Hepatocyte (in vitro differentiated cells): ENCODE results near the gene UROC1. TPM values are rescaled to one million over a fixed set of nuclear protein-coding genes. Genes with fewer than 3 reads are reported as not detected.

Experiments
- DNase-seq: peaks from one replicate; pipeline ENCODE4 v3.0.0-alpha.2; 2016; ENCODE audit warnings: low spot score
- H2AFZ ChIP-seq: fragments of 200-600 bp; sonication (generic); 2 replicates; pipeline ENCODE4 v1.6.0; 2016; ENCODE audit warnings: antibody characterized with exemption, mild to moderate bottlenecking
- H3K27ac ChIP-seq: fragments of 200-600 bp; sonication (generic); 2 replicates; pipeline ENCODE4 v1.5.1; 2016; ENCODE audit warnings: mild to moderate bottlenecking
- H3K27me3 ChIP-seq: fragments of 200-600 bp; sonication (generic); 2 replicates; pipeline ENCODE4 v1.6.1; 2016
- H3K36me3 ChIP-seq: fragments of 200-600 bp; sonication (generic); replicated peaks from 2 replicates; pipeline ENCODE4 v1.5.1; 2016; ENCODE audit warnings: low read depth; ENCODE audit not compliant: insufficient read depth
- H3K4me1 ChIP-seq: fragments of 200-600 bp; sonication (generic); 2 replicates; pipeline ENCODE4 v1.5.1; 2016; ENCODE audit warnings: mild to moderate bottlenecking, moderate library complexity; ENCODE audit not compliant: insufficient read depth
- H3K4me2 ChIP-seq: fragments of 200-600 bp; sonication (generic); 2 replicates; pipeline ENCODE4 v1.6.0; 2016
- H3K4me3 ChIP-seq: fragments of 200-600 bp; sonication (generic); 2 replicates; pipeline ENCODE4 v1.5.1; 2016; ENCODE audit warnings: mild to moderate bottlenecking
- H3K79me2 ChIP-seq: fragments of 200-600 bp; sonication (generic); 2 replicates; pipeline ENCODE4 v1.6.0; 2017; ENCODE audit warnings: mild to moderate bottlenecking
- H3K9me2 ChIP-seq: fragments of 200-600 bp; sonication (generic); replicated peaks from 2 replicates; pipeline ENCODE4 v1.6.0; 2017; ENCODE audit warnings: mild to moderate bottlenecking; ENCODE audit not compliant: insufficient read depth
- H3K9me3 ChIP-seq: fragments of 200-600 bp; sonication (generic); 2 replicates; pipeline ENCODE4 v1.5.1; 2016; ENCODE audit warnings: low read depth, mild to moderate bottlenecking
- H4K20me1 ChIP-seq: fragments of 200-600 bp; sonication (generic); 2 replicates; pipeline ENCODE4 v1.6.0; 2016; ENCODE audit warnings: mild to moderate bottlenecking; ENCODE audit not compliant: insufficient read depth, poor library complexity, severe bottlenecking
- CTCF ChIP-seq: fragments of 200-600 bp; sonication (generic); IDR thresholded peaks from 2 replicates; pipeline ENCODE4 v1.5.1; 2016; ENCODE audit warnings: antibody characterized with exemption, mild to moderate bottlenecking; ENCODE audit not compliant: poor library complexity
- EZH2 ChIP-seq: fragments of 200-600 bp; sonication (generic); IDR thresholded peaks from 2 replicates; pipeline ENCODE4 v1.6.1; 2016; ENCODE audit warnings: antibody characterized with exemption, mild to moderate bottlenecking, borderline replicate concordance
- EZH2phosphoT487 ChIP-seq: fragments of 200-600 bp; sonication (generic); IDR thresholded peaks from one replicate; pipeline ENCODE4 v1.6.1; 2018; ENCODE audit warnings: antibody characterized with exemption, mild to moderate bottlenecking, low read depth, moderate library complexity; ENCODE audit not compliant: unreplicated experiment, severe bottlenecking
- WGBS: methylation state at CpG from one replicate; pipeline ENCODE4 v1.1.6; 2016; ENCODE audit warnings: low lambda C conversion rate; ENCODE audit errors: missing lambda C conversion rate; 5-methylcytosine and 5-hydroxymethylcytosine counted together
- polyA plus RNA-seq: library from polyadenylated mRNA; unstranded; fragments of >200 nt; fragmentation: Nextera tagmentation; extraction: Ambion mirVana; gene quantifications from 2 replicates; pipeline ENCODE4 v1.2.1, GENCODE V29; 2016
- total RNA-seq: library from RNA; depleted of rRNA; stranded (reverse); fragments of >200 nt; gene quantifications from 2 replicates; pipeline ENCODE4 v1.2.3, GENCODE V29; 2014

UROC1 gene
- total and polyA plus RNA-seq, 2 experiments from 2014 or later: 2.3 to 4.2 TPM

GRCh38 chr3:126523745-126524428 is 6.3 kb upstream of the UROC1 start, which contains the start of gene CHST13:
Gene CHST13, plus strand, starts transcription at chr3:126524155. Its CDS starts 178 bp downstream, at chr3:126524333.
- Histone ChIP-seq H3K27ac (peak within 1 kb of the TSS; percentile 87), H3K36me3 (no peaks in the 10 kb centered on the region), H3K4me3 (peak within 1 kb of the TSS; percentile 52), H3K27me3 (peaks cover 10% of the 10 kb centered on the region), H3K4me2 (peak within 1 kb of the TSS; percentile 95), H4K20me1 (no peaks in the 10 kb centered on the region), H2AFZ (peak within 1 kb of the TSS; percentile 68), H3K9me3 (no peaks in the 10 kb centered on the region), H3K9me2 (no peaks in the 10 kb centered on the region), H3K4me1 (peaks cover 30% of the 10 kb centered on the region), H3K79me2 (no peaks in the 10 kb centered on the region)
- TF ChIP-seq EZH2 (no peak), CTCF (no peak), EZH2phosphoT487 (no peak)
- DNase-seq: peak; percentile 86
- WGBS: 8% methylated on average over 39 of the region's 56 CpGs

DNA sequence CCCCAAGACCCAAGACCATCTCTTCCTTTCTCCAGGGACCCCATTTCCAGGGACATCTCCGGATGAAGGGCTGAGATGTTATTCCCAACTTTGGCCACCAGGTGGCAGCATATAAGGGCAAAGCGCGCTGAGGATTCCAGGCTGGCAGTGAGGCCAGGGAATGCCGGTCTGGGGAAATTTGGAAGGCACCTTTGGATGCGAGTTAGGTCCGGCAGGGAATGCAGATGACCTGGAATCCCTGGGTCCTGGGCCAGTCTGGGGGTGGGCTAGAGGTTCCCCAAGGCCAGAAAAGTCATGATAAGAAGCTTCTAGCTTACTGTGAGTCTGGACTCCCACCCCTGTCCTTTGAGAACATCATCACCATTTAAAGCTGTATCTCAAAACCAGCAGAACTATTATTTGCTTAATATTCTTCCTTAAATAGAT is 4.8 kb upstream of the UROC1 start:
- Histone ChIP-seq H3K4me3 (no peak overlapping the region), H3K4me1 (peaks cover 20% of the 10 kb centered on the region), H4K20me1 (no peaks in the 10 kb centered on the region), H2AFZ (no peak overlapping the region), H3K27ac (no peak overlapping the region), H3K9me2 (no peaks in the 10 kb centered on the region), H3K9me3 (no peaks in the 10 kb centered on the region), H3K27me3 (peaks cover 10% of the 10 kb centered on the region), H3K79me2 (no peaks in the 10 kb centered on the region), H3K4me2 (peak overlapping the region; percentile 34), H3K36me3 (no peaks in the 10 kb centered on the region)
- TF ChIP-seq CTCF (peak; percentile 88), EZH2 (no peak), EZH2phosphoT487 (no peak)
- peak; percentile 78 for DNase-seq
- 2% methylated on average over 6 of the region's 6 CpGs for WGBS

DNA sequence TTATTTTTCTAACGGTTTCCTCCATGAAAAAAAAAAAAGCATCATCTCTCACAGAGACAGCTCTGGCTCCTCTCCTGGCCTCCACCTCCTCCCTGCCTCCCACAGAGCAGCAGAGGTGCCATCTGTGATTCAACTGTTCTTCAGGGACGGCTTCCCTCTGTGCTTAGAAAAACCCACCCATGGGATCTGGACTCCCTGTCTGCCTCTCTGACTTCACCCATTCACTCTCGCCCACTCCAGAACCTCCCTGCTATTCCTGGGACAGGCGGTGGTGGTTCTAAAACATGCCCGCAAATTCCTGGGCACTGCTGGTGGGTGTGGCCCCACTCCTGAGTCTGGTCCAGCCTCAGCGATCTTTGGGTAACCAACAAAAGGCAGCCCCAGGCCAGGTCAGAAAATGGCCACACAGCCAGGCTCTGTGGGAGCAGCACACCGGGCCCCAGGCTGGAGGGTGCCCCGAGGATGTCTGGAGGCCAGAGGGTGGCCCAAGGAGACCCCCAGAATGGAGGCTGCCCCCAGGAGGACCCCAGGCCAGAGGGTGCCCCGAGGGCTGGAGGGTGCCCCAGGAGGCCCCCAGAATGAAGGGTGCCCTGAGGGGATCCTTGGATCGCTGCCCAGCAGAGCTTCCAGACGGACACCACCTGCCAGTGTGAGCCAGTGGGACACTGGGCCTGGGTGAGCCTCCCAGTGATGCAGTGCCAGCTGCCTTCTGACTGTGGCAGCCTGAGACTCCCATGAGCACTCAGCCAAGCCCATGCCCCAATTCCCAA is 3.7 kb upstream of the UROC1 start:
- peaks cover 20% of the 10 kb centered on the region for H3K4me1 ChIP-seq
- no peak overlapping the region for H3K27ac ChIP-seq
- H3K9me2 ChIP-seq: no peaks in the 10 kb centered on the region
- peaks cover 10% of the 10 kb centered on the region for H3K27me3 ChIP-seq
- H2AFZ ChIP-seq: no peak overlapping the region
- 90% methylated on average over 11 of the region's 11 CpGs for WGBS
- H3K36me3 ChIP-seq: no peaks in the 10 kb centered on the region
- no peaks in the 10 kb centered on the region for H3K79me2 ChIP-seq
- H4K20me1 ChIP-seq: no peaks in the 10 kb centered on the region
- DNase-seq: no peak
- no peaks in the 10 kb centered on the region for H3K9me3 ChIP-seq
- no peak overlapping the region for H3K4me2 ChIP-seq
- no peak overlapping the region for H3K4me3 ChIP-seq
- TF ChIP-seq CTCF (no peak), EZH2 (no peak), EZH2phosphoT487 (no peak)
